ENCODE measurements around the gene AKT1. TPM values are rescaled to one million over a fixed set of nuclear protein-coding genes. Genes with fewer than 3 reads are reported as not detected.
A peak's percentile ranks its signal among the peaks of the same experiment; 100 is the strongest.
"Not testable (repeated sequence)": the region's sequence is repeated elsewhere in the genome, so short reads cannot be mapped to it uniquely, and the experiment has no call there.

The AKT1 gene
- polyA plus RNA-seq, 12 donors: 133 to 212 (median 155) TPM; not detected in 1

DNA sequence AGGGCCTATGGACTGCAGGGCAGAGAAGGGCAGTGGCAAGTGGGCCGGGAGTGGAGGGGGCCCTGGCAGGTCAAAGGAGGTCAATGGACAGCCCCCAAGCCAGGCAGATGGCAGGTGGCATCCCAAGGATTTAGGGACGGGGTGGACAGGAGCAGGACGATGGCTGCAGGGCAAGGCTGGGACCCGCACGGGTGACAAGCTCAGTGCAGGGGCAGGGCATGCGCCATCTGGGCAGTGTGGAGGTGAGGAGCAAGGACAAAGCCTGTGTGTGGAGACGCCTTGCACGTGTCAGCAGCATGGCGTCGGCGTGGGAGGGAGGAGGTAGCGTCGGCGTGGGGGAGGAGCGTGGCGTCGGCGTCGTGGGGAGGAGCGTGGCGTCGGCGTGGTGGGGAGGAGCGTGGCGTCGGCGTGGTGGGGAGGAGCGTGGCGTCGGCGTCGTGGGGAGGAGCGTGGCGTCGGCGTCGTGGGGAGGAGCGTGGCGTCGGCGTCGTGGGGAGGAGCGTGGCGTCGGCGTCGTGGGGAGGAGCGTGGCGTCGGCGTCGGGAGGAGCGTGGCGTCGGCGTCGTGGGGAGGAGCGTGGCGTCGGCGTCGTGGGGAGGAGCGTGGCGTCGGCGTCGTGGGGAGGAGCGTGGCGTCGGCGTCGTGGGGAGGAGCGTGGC lies 66.2 kb downstream of the AKT1 start:
- DNase-seq: not testable (repeated sequence)

DNA sequence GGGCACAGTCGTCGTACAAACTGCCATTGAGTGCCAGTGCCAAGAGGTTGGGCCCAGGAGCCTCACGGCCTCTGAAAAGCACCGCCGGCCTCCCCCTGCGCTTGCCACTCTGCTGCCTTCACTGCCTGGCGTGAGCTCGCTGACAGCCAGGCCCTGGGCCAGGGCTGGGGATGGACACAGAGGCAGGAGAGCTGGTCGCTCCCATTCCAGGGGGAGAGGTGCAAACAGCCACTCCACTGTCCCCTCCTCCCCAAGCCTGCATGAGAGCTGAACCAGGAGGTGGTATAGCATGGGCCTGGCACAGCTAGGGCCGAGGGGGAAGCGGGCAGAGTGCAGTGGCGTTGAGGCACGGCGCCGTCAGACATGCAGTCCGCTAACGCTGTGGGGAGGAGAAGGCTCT lies 66.9 kb downstream of the AKT1 start:
- no peak for DNase-seq

DNA sequence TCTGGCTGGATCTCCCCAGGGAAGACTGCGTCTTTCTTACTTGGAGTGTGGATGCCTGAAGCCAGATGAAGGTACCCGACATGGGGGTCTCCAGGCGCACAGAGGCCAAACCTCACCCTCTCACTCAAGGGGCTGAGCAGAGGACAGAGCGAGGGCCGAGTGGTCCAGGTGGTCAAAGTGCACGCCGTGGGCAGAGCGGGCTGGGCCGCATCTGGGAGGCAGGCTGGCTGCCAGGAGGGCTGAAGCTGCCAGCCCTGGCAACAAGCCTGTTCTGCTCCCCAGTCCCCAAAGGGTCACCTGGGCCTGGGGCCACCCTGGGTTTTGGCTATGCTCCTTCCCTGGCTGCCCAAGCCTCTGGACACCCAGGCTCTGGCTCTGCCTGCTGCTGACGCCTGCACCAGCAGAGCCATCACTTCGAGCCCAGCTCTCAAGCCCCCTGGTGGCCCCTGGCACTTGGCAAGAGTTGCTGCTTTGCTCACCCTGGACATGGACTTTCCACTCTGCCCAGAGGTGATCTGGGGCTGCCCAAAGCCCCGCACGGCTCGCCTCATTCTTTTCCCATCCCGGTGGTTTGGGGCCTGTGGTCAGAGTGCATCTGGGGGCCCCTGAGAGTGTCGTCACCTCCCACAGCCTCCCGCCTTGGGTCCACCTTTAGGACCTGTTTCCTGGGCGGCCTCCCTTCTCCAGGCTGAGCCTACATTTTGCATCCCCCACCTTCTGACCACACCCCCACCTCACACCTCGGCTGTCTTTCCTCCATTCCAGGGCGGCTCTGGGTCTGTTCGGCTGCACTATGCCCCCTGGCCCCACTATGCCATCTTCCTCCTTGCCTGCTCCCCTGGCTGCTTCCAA lies 68.7 kb downstream of the AKT1 start:
- no peak for DNase-seq

DNA sequence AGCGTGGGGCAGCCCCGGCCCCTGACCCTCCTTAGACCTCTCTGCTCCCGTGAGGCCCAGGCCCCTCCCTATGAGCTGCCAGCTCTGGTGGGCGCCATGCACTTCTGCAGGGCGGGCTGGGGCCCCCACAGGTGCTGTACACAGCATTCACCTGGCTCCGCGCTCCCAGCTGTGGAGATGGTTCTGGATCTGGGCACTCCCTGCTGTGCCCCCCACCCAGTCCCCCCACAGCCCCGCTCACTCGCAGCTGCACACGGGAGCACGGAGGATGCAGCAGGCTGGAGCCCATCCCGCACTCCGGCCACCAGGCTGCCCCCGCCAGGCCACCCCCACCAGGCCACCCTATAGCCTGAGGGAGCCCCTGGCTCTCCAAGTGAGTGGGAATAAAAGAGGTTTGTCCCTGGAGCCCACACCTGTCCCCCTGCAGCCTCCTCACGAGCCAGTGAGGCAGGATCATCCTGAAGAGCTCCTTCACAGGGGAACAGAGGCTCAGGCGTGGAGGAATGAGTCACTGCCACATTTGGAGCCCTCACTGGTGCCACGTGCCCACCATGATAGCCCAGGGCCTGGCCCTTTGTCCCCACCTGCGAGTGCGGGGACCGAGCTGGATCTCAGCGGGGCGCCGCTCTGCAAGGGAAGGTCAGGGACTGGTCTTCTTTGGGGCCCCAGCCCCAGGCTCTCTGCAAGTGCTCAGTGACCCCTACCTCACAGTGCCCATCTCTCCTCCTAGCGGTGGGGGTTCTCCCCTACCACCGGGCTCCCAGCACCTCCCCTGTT lies 69.6 kb downstream of the AKT1 start:
- no peak for DNase-seq

DNA sequence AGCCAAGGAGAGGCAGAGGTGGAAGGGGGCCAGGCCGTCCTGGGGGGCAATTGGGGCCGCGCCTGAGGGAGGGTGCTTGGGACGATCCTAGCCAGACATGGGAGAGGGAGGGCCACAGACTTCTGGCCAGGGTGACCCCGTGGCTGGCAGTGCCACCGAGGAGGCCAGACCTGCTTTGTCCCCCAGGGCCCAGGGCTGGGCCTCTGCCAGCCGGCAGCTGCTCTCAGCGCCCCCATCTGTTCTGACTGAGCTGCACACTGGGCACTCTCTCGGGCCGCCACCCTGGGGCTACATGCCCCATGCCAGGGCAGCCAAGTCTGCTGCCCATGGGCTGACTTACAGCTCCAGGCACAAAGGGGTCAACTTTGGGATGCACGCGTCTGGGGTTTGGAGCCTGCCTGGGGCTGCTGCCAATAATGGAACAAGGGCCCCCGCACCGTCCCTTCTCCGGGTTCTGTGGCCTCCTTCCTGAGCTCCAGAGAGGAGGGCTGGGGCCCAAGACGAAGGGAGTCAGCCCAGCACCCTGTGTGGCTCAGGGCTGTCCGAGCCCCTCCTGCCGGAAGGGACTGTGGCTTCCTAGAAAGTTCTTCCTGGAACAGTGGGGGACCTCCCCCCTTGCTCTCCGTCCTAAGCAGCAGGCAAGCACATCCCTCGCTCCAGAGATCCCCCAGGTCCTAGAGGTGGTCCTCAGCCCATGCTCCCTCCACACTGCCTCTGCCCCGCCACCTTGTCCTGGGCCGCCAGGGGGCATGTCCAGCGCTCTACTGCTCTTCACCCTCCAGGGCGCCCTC lies 70.4 kb downstream of the AKT1 start:
- peak; percentile 70 for DNase-seq

DNA sequence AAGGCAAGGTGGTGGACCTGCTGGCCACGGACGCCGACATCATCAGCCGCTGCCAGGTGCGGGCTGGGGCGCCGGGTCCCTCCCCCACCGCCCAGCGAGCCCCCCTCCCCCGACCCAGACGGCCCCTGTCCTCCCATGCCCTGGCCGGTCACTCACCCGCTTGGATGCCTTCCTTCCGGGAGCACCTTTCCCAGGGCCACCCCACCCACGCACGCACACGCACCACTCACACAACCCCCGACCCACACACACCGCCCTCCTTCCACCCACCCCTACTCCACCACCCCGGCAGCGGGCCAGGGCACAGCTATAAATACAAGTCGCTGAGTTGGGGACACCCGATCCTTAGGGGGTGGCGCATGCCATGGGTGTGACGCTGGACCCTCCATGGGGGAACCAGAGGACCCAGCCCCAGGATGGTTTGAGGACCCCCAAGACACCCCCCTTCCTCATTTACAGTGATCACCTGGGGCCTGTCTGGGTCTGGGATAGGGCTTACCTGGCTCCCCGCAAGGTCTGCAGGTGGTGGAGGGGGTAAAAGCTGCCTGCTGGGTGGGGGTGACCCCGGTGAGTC lies 71.1 kb downstream of the AKT1 start:
- DNase-seq: no peak

DNA sequence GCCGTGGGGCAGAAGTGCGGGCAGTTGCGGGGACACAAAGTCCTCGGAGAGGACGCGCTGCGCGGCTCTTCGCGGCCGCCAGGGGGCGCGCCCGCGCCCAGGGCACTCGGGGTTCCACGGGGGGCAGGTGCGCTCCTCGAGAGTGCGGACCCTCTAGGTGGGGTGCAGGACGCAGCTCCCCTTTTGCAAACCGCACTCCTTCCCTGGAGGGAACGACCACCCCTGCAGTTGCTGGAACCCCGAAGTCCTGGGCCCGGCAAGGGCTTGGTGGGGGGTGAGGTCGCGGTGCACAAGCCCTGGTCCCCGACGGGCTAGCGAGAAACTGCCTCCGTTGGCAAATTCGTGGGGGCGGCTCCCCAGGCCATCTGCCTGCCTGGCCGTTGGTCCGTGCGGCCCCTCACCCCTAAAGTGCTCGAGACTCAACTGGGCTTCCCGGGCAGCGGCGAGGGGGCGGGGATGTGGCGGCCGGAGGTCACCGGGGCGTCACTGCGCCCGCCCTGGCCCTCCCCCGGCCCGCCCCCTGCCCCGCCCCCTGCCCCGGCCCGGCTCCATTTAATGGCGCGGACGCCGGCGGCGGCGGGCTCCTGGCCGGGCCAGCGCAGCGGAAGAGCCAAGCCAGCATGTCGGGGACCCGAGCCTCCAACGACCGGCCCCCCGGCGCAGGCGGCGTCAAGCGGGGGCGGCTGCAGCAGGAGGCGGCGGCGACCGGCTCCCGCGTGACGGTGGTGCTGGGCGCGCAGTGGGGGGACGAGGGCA lies 71.7 kb downstream of the AKT1 start, which contains the start of gene ADSS1:
TSS of gene ADSS1 (plus strand) at position 579 of the 756 bp plus-strand sequence. CDS start at position 621, 42 bp downstream.
- peak; percentile 45 for DNase-seq

DNA sequence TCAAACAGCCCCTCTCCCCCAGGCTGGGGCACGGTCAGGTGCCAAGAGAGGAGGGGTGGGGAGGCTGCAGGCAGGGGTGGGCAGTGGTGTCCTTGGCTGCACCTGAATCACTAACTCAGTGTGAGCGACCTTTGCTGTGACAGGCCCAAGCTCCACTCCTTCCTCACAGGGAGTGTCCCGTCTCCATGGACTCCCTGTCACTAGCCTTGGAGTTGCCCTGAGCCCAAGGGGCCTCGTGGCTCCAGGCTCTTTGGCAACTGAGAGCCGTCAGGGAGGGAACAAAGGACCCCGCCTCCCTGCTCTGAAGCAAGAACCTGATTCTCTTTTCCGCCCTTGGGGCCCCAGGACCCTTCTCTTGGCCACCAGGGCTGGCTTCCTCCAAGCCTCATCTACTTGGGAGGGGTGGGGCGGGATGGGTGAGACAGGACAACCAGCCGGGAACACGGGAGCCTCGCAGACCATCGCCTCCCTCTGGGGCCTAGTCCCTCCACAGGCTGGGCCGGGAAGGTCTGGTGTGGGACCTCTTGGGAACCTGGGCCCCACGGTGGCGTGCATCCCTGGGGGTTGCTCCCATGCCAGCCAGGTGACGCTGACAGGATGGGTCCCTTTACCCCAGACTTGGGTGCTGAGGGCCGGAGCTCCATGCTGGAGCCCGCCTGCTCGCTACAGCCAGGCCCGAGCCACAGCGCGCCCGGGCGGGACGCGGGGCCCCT lies 72.5 kb downstream of the AKT1 start:
- DNase-seq: no peak

DNA sequence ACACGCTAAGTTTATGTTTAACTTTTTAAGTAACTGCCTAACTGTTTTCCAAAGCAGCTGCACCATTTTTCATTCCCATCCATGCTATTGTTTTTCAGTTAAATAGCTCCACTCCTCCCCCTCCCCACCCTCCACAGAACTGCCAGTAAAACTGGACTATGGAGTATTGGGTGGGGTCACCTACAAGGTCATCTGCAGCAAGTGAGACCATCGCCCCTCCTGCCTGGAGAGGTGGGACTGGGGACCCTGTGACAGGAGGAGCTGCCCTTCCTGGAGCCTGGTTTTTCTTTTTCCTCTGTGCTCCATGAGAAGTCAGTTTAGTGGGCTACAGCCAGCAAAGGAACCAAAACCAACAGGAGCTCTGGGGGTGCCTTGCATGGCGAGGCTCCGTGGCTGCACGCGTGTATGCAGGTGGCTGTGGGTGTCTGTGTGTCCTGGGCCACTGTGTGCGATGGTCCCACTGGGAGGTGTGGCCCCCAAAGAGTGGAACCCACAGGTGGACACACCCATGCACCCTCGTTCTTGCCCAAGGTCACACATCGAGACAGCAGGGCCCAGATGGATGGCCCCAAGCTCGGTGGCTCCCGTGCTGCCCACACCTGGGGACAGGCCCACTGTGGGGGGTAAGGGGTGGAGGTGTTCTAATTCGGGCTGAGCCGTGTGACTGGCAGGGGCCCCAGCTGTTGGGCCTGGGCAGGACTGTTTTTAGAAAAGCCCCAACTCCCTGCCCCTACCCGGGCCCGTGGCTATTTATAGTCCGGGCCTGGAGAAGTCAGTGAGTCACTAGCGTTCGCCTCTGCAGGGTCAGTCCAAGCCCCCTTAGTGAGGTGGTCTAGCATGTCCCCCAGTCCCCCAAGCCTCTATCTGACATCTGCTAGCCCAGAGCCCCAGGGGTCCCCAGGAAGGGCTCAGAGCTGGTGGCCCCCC lies 73.8 kb downstream of the AKT1 start:
- DNase-seq: no peak

Other genes starting within 250 kb of the AKT1 start
- 10 to 100 TPM in 1 of 12 donors, 1 to 10 TPM in 9, not detected in 2; 3.5 to 11.3 (median 7.0) TPM for gene C14orf180, start 216.0 kb downstream of the AKT1 start, polyA plus RNA-seq (ENCODE audit: insufficient read length in 12 of 12)
- 1 to 10 TPM in 2 of 12 donors, under 1 TPM in 8, not detected in 2; 0.53 to 1.8 (median 0.70) TPM for gene TMEM179, start 191.0 kb downstream of the AKT1 start, polyA plus RNA-seq (ENCODE audit: insufficient read length in 12 of 12)
- gene INF2, start 106.1 kb downstream of the AKT1 start, polyA plus RNA-seq (ENCODE audit: insufficient read length in 12 of 12): 10 to 100 TPM in 11 of 12 donors, not detected in 1; 28.8 to 60.9 (median 40.2) TPM
- 10 to 100 TPM in 11 of 12 donors, not detected in 1; 23.0 to 88.2 (median 55.5) TPM for gene ADSS1, start 71.5 kb downstream of the AKT1 start, polyA plus RNA-seq (ENCODE audit: insufficient read length in 12 of 12)
- 10 to 100 TPM in 11 of 12 donors, not detected in 1; 39.2 to 76.0 (median 55.4) TPM for gene SIVA1, start 42.6 kb downstream of the AKT1 start, polyA plus RNA-seq (ENCODE audit: insufficient read length in 12 of 12)
- gene ZBTB42, start 5.4 kb upstream of the AKT1 start, polyA plus RNA-seq (ENCODE audit: insufficient read length in 12 of 12): 10 to 100 TPM in 1 of 12 donors, 1 to 10 TPM in 10, not detected in 1; 3.4 to 11.3 (median 5.5) TPM
- gene CEP170B, start 69.5 kb upstream of the AKT1 start, polyA plus RNA-seq (ENCODE audit: insufficient read length in 12 of 12): 10 to 100 TPM in 1 of 12 donors, 1 to 10 TPM in 10, not detected in 1; 1.4 to 15.4 (median 2.3) TPM
- 10 to 100 TPM in 1 of 12 donors, 1 to 10 TPM in 10, not detected in 1; 2.6 to 20.5 (median 3.7) TPM for gene PLD4, start 129.1 kb upstream of the AKT1 start, polyA plus RNA-seq (ENCODE audit: insufficient read length in 12 of 12)
- 10 to 100 TPM in 9 of 12 donors, 1 to 10 TPM in 2, not detected in 1; 6.4 to 35.1 (median 14.8) TPM for gene AHNAK2, start 182.6 kb upstream of the AKT1 start, polyA plus RNA-seq (ENCODE audit: insufficient read length in 12 of 12)
- 1 to 10 TPM in 11 of 12 donors, not detected in 1; 2.9 to 6.7 (median 4.6) TPM for gene CLBA1, start 190.0 kb upstream of the AKT1 start, polyA plus RNA-seq (ENCODE audit: insufficient read length in 12 of 12)
- gene CDCA4, start 225.3 kb upstream of the AKT1 start, polyA plus RNA-seq (ENCODE audit: insufficient read length in 12 of 12): 10 to 100 TPM in 11 of 12 donors, not detected in 1; 11.5 to 23.7 (median 15.7) TPM

All from muscle of arm (tissue), 12 donors.